HEK293T (cell line): ENCODE results near the gene STK4.
A peak's percentile ranks its signal among the peaks of the same experiment; 100 is the strongest.

ENCODE experiments used
- CTCF ChIA-PET: fragments of 350-600 bp; formaldehyde crosslinking; extraction: SDS; loops from one replicate; lab custom pipeline; 2021; ENCODE audit warnings: antibody characterized with exemption, inconsistent platforms; lab: Yijun Ruan, JAX
- POLR2A ChIA-PET: fragments of 350-600 bp; formaldehyde crosslinking; extraction: SDS; loops from one replicate; lab custom pipeline; 2020; ENCODE audit warnings: antibody characterized with exemption, inconsistent platforms; lab: Yijun Ruan, JAX
- DNase-seq: peaks from one replicate; pipeline ENCODE4 v3.0.0; 2012; ENCODE audit warnings: mixed read lengths; ENCODE audit errors: extremely low spot score
- ARNT ChIP-seq: fragments of 450-650 bp; IDR thresholded peaks from 2 replicates; pipeline ENCODE4 v1.6.1; 2017; ENCODE audit warnings: mild to moderate bottlenecking
- BHLHE40 ChIP-seq: fragments of 450-650 bp; IDR thresholded peaks from 2 replicates; pipeline ENCODE4 v1.6.1; 2016; ENCODE audit warnings: mild to moderate bottlenecking, moderate library complexity, borderline replicate concordance
- CTBP1 ChIP-seq: fragments of 450-650 bp; IDR thresholded peaks from 2 replicates; pipeline ENCODE4 v1.6.1; 2016; ENCODE audit warnings: borderline replicate concordance
- ELF4 ChIP-seq: fragments of 450-650 bp; IDR thresholded peaks from 2 replicates; pipeline ENCODE4 v1.6.1; 2017; ENCODE audit warnings: antibody characterized with exemption
- FOXA1 ChIP-seq: fragments of 450-650 bp; IDR thresholded peaks from 2 replicates; pipeline ENCODE4 v1.6.1; 2016; ENCODE audit warnings: mild to moderate bottlenecking
- FOXK2 ChIP-seq: fragments of 450-650 bp; IDR thresholded peaks from 2 replicates; pipeline ENCODE4 v1.6.1; 2016; ENCODE audit warnings: mild to moderate bottlenecking
- FOXM1 ChIP-seq: fragments of 450-650 bp; IDR thresholded peaks from 2 replicates; pipeline ENCODE4 v1.6.1; 2017; ENCODE audit warnings: mild to moderate bottlenecking, borderline replicate concordance
- HDGF ChIP-seq: fragments of 450-650 bp; IDR thresholded peaks from 2 replicates; pipeline ENCODE4 v1.6.1; 2017; ENCODE audit warnings: antibody characterized with exemption, borderline replicate concordance
- L3MBTL2 ChIP-seq: fragments of 450-650 bp; conservative IDR thresholded peaks from 2 replicates; pipeline ENCODE4 v1.6.1; 2016; ENCODE audit warnings: mild to moderate bottlenecking
- LEF1 ChIP-seq: fragments of 450-650 bp; IDR thresholded peaks from 2 replicates; pipeline ENCODE4 v1.6.1; 2017; ENCODE audit warnings: mild to moderate bottlenecking, borderline replicate concordance
- NFRKB ChIP-seq: fragments of 450-650 bp; IDR thresholded peaks from 2 replicates; pipeline ENCODE4 v1.6.1; 2016; ENCODE audit warnings: mild to moderate bottlenecking, moderate library complexity
- SP1 ChIP-seq: fragments of 450-650 bp; IDR thresholded peaks from 2 replicates; pipeline ENCODE4 v1.6.1; 2017
- SUZ12 ChIP-seq: fragments of 450-650 bp; IDR thresholded peaks from 2 replicates; pipeline ENCODE4 v1.6.1; 2016; ENCODE audit warnings: mild to moderate bottlenecking
- TARDBP ChIP-seq: fragments of 450-650 bp; IDR thresholded peaks from 2 replicates; pipeline ENCODE4 v1.6.1; 2016
- ZNF384 ChIP-seq: fragments of 450-650 bp; IDR thresholded peaks from 2 replicates; pipeline ENCODE4 v1.6.1; 2016
- TF ChIP-seq, protein P1 (sequence below): fragments of 450-650 bp; IDR thresholded peaks from 2 replicates; pipeline ENCODE4 v1.6.1; 2016

Gene STK4

DNA sequence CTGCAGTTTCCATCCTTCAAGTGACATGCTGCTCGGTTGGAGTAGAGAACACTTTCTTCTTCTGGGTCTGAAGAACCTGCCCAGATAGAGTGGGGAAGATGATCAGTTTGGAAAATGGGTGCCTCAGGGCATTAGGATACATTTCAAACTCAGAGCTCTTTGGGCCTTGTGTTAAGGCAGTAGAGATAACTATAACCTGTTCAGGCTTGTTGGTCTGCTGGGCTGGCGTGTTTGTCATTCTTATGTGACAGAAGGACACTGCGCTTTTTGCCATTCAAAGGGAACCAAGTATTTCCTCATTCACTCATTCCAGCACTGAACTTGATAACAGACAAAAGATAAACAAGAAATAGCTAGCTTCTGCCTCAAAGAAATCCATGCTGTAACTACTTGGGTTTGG lies 9.9 kb upstream of the STK4 start:
- ChIA-PET POLR2A (no interaction called here), CTCF (no interaction called here)
- DNase-seq: no peak

DNA sequence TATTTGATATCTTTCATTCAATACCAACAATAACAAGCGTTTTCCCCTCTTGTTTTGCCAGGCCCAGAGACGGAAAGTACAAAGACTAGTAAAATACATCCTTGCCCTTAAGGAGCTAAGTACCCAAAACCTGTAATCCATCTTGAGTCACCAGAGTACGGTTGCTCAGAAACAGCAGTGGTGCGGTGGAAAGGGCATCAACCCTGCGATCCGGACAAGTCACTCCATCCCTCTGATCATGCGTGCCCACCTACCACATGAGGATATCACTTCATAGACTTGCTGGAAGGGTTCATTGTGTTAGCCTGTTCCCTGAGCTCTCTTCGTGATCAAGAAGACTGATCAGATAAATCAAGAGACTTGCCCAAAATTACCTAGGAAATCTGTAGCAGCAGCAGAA lies 8.0 kb upstream of the STK4 start:
- POLR2A ChIA-PET: interaction anchor here (2.7 kb wide), 1 partner anchor 10 kb away, joined by 10 read pairs; no protein-coding TSS in a partner anchor
- TF ChIP-seq LEF1 (no peak), FOXK2 (no peak), SUZ12 (no peak), FOXM1 (no peak), HDGF (no peak), FOXA1 (no peak), SP1 (no peak), TARDBP (no peak), NFRKB (no peak), ELF4 (no peak), ZNF384 (no peak), L3MBTL2 (no peak), CTBP1 (no peak), ARNT (no peak), BHLHE40 (no peak)
- TF ChIP-seq, protein P1, sequence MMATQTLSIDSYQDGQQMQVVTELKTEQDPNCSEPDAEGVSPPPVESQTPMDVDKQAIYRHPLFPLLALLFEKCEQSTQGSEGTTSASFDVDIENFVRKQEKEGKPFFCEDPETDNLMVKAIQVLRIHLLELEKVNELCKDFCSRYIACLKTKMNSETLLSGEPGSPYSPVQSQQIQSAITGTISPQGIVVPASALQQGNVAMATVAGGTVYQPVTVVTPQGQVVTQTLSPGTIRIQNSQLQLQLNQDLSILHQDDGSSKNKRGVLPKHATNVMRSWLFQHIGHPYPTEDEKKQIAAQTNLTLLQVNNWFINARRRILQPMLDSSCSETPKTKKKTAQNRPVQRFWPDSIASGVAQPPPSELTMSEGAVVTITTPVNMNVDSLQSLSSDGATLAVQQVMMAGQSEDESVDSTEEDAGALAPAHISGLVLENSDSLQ: no peak
- CTCF ChIA-PET: no interaction called here
- no peak for DNase-seq

More for the DNA sequence above, 9.9 kb upstream of the STK4 start:
- no peak for TF ChIP-seq TARDBP
- TF ChIP-seq LEF1: no peak
- no peak for TF ChIP-seq FOXM1
- TF ChIP-seq SUZ12: no peak
- TF ChIP-seq HDGF: no peak
- TF ChIP-seq L3MBTL2: no peak
- TF ChIP-seq FOXK2: no peak
- TF ChIP-seq ARNT: no peak
- no peak for TF ChIP-seq ZNF384
- no peak for TF ChIP-seq FOXA1
- no peak for TF ChIP-seq SP1

DNA sequence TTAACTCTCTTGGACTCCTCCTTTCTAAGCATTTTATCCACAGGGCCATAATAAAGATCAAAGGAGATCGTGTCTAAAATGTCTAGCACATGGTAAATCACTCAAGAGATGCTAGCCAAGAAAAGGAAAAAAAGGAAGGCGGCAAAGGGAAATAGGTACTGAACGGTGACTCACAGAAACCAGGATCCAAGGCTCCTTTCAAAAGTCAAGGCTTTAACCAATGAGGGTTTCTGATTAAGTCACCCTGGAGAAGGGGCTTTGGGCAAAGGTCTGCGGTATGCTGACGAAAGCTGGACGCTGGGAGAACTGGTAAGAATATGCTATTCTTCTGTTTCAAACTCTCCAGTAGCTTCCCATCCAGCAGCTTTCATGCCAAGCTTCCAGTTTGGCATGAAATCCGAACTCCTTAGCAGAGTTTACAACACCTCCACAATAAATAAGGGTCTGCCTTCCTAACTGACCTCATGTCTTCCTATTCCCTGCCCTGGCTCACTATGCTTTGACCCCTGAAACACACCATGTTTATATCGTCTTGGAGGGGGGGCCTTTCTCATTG lies 7.2 kb upstream of the STK4 start:
- no peak for DNase-seq
- no peak for TF ChIP-seq FOXA1
- no peak for TF ChIP-seq FOXM1
- ChIA-PET CTCF (no interaction called here), POLR2A (interaction anchor here (1.0 to 2.7 kb wide), 5 partner anchors 8 to 48 kb away, joined by 3 to 16 read pairs (median 7); no protein-coding TSS in a partner anchor)

DNA sequence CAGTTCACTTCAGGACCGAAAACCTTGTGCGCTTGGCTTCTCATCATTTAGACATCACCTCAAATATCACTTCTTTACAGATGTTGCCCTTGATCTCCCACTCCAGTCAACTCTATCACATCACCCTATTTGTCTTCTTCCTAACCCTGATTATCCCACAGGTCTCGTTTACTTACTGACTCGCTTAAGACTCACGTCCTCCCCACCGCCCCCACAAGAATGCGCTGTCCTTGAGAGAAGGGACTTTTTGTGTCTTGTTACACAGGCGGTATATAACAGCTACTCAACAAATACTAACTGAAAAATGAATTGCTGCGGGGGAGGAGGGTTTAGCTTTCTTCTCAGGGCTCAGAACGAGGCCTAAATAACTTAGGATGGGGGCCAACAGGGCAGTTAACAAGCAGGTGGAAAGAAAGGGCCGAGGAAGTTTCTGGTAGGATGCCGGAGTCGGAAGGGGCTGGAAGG lies 6.6 kb upstream of the STK4 start:
- ChIA-PET CTCF (no interaction called here), POLR2A (interaction anchor here (0.7 to 2.7 kb wide), 11 partner anchors 8 to 212 kb away, joined by 3 to 16 read pairs (median 4); no protein-coding TSS in a partner anchor)
- no peak for DNase-seq
- TF ChIP-seq FOXA1 (no peak), L3MBTL2 (no peak), CTBP1 (no peak), LEF1 (no peak), NFRKB (no peak), ELF4 (no peak), BHLHE40 (no peak), TARDBP (no peak), SP1 (no peak), HDGF (no peak), ARNT (no peak), FOXK2 (no peak), FOXM1 (no peak), SUZ12 (no peak), ZNF384 (no peak)
- TF ChIP-seq, protein P1: no peak

DNA sequence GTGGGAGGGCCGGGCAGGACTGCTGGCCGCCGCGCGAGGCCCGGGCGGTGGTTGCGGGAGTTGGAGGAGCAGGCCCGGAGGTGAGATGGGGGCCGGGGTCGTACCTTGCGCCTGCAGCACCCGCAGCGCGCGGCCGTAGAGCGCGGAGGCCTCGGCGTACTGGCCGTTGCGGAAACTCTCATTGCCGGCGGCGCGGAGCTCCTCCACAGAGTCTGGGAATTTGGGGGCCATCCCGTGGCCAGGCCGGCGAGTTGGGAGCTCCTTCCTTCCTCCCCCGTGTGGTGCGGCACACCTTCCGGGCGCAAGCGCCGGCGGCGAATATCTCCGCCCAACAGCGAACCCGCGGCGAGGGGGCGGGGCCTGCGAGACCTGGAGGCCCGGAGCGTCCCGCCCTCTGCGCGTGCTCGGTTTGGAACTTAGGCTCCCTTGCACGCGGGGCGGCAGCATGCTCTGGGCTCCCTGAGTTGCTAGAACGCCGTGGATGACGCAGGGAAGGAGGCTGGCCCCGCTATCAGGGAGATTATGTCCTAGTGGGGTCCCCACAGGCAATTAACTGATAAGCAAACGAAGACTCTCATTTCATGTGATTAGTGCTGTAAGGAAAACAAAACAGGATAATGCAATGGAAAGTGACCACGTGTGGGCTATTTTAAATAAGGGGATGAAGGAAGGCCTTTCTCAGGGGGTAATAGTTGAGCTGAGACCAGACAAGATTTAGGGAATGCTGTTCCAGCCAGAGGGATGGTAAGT lies 6.0 kb upstream of the STK4 start, which contains the start of gene TOMM34:
TSS of gene TOMM34 (minus strand) at position 295 of the 750 bp plus-strand sequence. CDS start at position 231, 64 bp downstream.
- no peak for TF ChIP-seq SUZ12
- TF ChIP-seq FOXK2: no peak
- no peak for TF ChIP-seq NFRKB
- TF ChIP-seq L3MBTL2: peak; percentile 93
- TF ChIP-seq SP1: no peak
- no peak for TF ChIP-seq HDGF
- no peak for TF ChIP-seq TARDBP
- no peak for TF ChIP-seq FOXA1
- POLR2A ChIA-PET: interaction anchor here (0.7 to 2.4 kb wide), 10 partner anchors 9 to 212 kb away, joined by 3 to 16 read pairs (median 4); no protein-coding TSS in a partner anchor
- peak; percentile 95 for DNase-seq
- CTCF ChIA-PET: no interaction called here

DNA sequence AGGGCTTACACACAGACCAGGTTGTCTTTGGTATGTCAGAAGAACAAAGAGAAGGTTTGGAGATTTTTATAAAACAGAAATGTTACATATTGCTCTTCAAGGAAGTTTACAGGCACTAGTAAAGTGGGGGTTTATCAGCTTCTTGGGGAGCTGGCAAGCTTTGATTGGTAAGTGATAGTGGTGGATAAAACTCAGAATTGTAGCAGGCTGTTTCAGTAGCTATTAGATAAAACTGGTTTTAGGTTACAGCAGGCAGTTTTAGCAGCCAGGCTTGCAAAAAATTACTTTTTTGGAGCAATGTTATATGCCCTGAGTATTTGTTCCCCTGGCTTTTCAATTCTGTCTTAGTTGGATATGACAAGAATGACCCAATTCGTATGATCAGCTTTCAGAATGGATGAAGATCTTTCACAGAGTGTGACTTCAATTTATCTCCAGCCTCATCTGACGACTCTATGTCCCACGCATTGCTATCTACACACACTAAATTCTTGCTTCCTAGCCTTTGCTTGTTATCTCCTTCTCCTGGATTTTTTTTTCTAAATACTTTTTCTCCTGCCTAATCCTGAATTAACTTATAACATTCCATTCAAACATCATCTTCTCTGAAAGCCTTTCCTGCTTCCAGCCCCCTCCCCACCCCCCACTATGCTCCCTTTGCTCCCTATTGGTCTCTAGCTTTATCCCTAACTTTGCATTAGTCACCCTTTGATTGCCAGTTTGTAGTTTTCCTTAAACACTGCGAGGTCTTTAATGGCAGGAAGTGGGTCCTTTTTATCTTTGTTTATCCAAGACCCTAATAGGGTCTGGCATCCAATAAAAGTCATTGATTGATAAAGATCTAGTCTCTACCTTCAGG lies 5.1 kb upstream of the STK4 start:
- ChIA-PET CTCF (no interaction called here), POLR2A (interaction anchor here (1.5 to 2.4 kb wide), 3 partner anchors 10 to 24 kb away, joined by 3 to 16 read pairs (median 7); no protein-coding TSS in a partner anchor)
- TF ChIP-seq SP1 (no peak), SUZ12 (no peak), CTBP1 (no peak), HDGF (no peak), BHLHE40 (no peak), FOXM1 (no peak), L3MBTL2 (no peak), FOXA1 (no peak), ZNF384 (no peak), FOXK2 (no peak), TARDBP (no peak), ARNT (no peak), ELF4 (no peak)
- TF ChIP-seq, protein P1: no peak
- DNase-seq: no peak
